ENCODE data around the gene CEP162. TPM values are rescaled to one million over a fixed set of nuclear protein-coding genes. Genes with fewer than 3 reads are reported as not detected.

Gene CEP162
- total RNA-seq, 3 donors from 2014 or later (not counting 1 experiment from before 2014, with no cell fraction given), result 11.2 to 14.6 (median 12.0) TPM

GRCh38 chr6:84078335-84078734, 149.1 kb downstream of the CEP162 start:
- Mint-ChIP-seq H3K36me3 (no peaks in the 10 kb centered on the region), H3K4me1 (no peaks in the 10 kb centered on the region), H3K4me3 (no peak overlapping the region), H3K27me3 (ENCODE audit: low read depth in 2 of 2) (no peaks in the 10 kb centered on the region), H3K9me3 (peaks cover 0 to 2% of the 10 kb centered on the region in 2 donors), H3K27ac (no peak overlapping the region)
- TF ChIP-seq, protein P1, sequence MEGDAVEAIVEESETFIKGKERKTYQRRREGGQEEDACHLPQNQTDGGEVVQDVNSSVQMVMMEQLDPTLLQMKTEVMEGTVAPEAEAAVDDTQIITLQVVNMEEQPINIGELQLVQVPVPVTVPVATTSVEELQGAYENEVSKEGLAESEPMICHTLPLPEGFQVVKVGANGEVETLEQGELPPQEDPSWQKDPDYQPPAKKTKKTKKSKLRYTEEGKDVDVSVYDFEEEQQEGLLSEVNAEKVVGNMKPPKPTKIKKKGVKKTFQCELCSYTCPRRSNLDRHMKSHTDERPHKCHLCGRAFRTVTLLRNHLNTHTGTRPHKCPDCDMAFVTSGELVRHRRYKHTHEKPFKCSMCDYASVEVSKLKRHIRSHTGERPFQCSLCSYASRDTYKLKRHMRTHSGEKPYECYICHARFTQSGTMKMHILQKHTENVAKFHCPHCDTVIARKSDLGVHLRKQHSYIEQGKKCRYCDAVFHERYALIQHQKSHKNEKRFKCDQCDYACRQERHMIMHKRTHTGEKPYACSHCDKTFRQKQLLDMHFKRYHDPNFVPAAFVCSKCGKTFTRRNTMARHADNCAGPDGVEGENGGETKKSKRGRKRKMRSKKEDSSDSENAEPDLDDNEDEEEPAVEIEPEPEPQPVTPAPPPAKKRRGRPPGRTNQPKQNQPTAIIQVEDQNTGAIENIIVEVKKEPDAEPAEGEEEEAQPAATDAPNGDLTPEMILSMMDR (IDR thresholded peaks at IDR 0.05), result no peak
- WGBS (ENCODE audit: insufficient coverage), result 64% methylated on average over 1 of the region's 1 CpG
- no peak overlapping the region for H3K4me3 ChIP-seq (ENCODE audit: low read length)
- no peak overlapping the region for H3K27ac ChIP-seq (ENCODE audit: low read length)
- no peaks in the 10 kb centered on the region for H3K27me3 ChIP-seq (ENCODE audit: control insufficient read depth, insufficient read depth, low read length)
- no peaks in the 10 kb centered on the region for H3K36me3 ChIP-seq (ENCODE audit: control insufficient read depth, insufficient read depth, low read length)
- ATAC-seq, result no peak
- no peak for DNase-seq
- no peaks in the 10 kb centered on the region for H3K9me3 ChIP-seq (ENCODE audit: control insufficient read depth, insufficient read depth, low read length)
- intact Hi-C loops (cut with micrococcal nuclease), result no loop called here
- H3K4me1 ChIP-seq (ENCODE audit: control insufficient read depth, insufficient read depth, low read length), result no peaks in the 10 kb centered on the region

- ATAC-seq (no peak), DNase-seq (no peak)
- Mint-ChIP-seq H3K36me3 (no peaks in the 10 kb centered on the region), H3K27me3 (ENCODE audit: low read depth in 2 of 2) (no peaks in the 10 kb centered on the region), H3K4me1 (no peaks in the 10 kb centered on the region), H3K9me3 (peaks cover 0 to 2% of the 10 kb centered on the region in 2 donors), H3K4me3 (no peak overlapping the region), H3K27ac (no peak overlapping the region)
- 100% methylated on average over 1 of the region's 2 CpGs for WGBS (ENCODE audit: insufficient coverage)
- Histone ChIP-seq H3K27ac (ENCODE audit: low read length) (no peak overlapping the region), H3K4me1 (ENCODE audit: control insufficient read depth, insufficient read depth, low read length) (no peaks in the 10 kb centered on the region), H3K4me3 (ENCODE audit: low read length) (no peak overlapping the region), H3K36me3 (ENCODE audit: control insufficient read depth, insufficient read depth, low read length) (no peaks in the 10 kb centered on the region), H3K27me3 (ENCODE audit: control insufficient read depth, insufficient read depth, low read length) (no peaks in the 10 kb centered on the region), H3K9me3 (ENCODE audit: control insufficient read depth, insufficient read depth, low read length) (no peaks in the 10 kb centered on the region)
- TF ChIP-seq, protein P1 (IDR thresholded peaks at IDR 0.05), result no peak
- intact Hi-C loops (cut with micrococcal nuclease), result no loop called here
These were observed 149.8 kb downstream of the CEP162 start for GRCh38 chr6:84077645-84078044.

DNA sequence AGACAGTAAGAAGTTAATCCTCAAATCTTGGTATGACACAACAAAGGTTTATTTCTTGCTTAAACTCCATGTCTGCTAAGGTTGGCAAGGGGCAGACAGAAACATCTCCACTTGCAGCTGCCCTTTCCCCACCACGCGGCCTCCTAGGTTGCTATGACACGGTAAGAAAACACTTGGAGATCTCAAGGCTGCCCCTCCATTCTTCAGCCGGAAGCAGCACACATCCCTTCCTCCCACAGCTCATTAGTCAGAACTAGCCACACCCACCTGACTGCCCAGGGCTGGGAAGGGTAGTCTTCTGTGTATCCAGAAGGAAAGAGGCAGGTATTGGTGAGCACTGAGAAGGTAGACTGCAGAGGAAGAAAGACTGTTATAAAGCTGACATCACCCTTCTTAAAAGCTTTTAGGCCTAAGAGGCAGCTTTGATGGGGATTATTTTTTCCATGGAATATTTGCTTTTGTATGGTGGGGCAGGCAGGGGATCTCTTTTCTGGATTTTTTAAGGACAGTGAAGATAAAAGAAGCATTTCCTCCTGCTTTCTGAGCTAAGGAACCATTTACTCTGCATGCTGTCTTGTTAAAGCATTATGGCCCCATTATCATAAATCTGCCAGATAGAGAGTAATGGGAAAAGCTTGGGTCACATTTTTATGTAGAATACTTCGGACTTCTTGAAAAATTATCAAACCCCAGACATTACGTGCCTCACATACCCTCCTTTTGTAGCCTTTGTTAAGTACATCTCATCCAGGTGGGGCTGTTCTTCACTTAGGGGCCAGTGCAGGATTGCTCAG, 152.3 kb downstream of the CEP162 start:
- Histone ChIP-seq H3K27ac (ENCODE audit: low read length) (no peak overlapping the region), H3K9me3 (ENCODE audit: control insufficient read depth, insufficient read depth, low read length) (no peaks in the 10 kb centered on the region), H3K27me3 (ENCODE audit: control insufficient read depth, insufficient read depth, low read length) (no peaks in the 10 kb centered on the region), H3K4me3 (ENCODE audit: low read length) (no peak overlapping the region), H3K4me1 (ENCODE audit: control insufficient read depth, insufficient read depth, low read length) (no peaks in the 10 kb centered on the region), H3K36me3 (ENCODE audit: control insufficient read depth, insufficient read depth, low read length) (no peaks in the 10 kb centered on the region)
- TF ChIP-seq, protein P1 (IDR thresholded peaks at IDR 0.05), result no peak
- ATAC-seq (no peak), DNase-seq (no peak)
- intact Hi-C loops (cut with micrococcal nuclease), result no loop called here
- no peaks in the 10 kb centered on the region for H3K27me3 Mint-ChIP-seq (ENCODE audit: low read depth in 2 of 2)
- 79% methylated on average over 5 of the region's 6 CpGs for WGBS (ENCODE audit: insufficient coverage)
- H3K4me1 Mint-ChIP-seq, result no peaks in the 10 kb centered on the region
- H3K9me3 Mint-ChIP-seq, result peaks cover 0 to 2% of the 10 kb centered on the region in 2 donors
- H3K4me3 Mint-ChIP-seq, result no peak overlapping the region
- no peaks in the 10 kb centered on the region for H3K36me3 Mint-ChIP-seq
- H3K27ac Mint-ChIP-seq, result no peak overlapping the region

Other genes starting within 250 kb of the CEP162 start
- not detected for gene MRAP2, start 193.9 kb downstream of the CEP162 start, total RNA-seq

Data from natural killer cell (primary cell).